Transverse colon (tissue), 4 donors: ENCODE measurements around the gene CDKAL1. TPM values are rescaled to one million over a fixed set of nuclear protein-coding genes. Genes with fewer than 3 reads are reported as not detected.
"Not testable (repeated sequence)": the region's sequence is repeated elsewhere in the genome, so short reads cannot be mapped to it uniquely, and the experiment has no call there.

Experiments used
- DNase-seq: peaks from one replicate; pipeline ENCODE4 v3.0.0-alpha.2; 2019
- H3K27ac ChIP-seq, 4 donors: fragments of 200-600 bp; sonication (generic); 2 replicates each; pipeline ENCODE4 v1.5.1; 2016 to 2018; ENCODE audit warnings: inconsistent platforms in 4 of 4
- H3K27me3 ChIP-seq: fragments of 200-600 bp; sonication (generic); 2 replicates; pipeline ENCODE4 v1.5.1; 2017; ENCODE audit warnings: inconsistent platforms
- H3K36me3 ChIP-seq, 4 donors: fragments of 200-600 bp; sonication (generic); 2 replicates each; pipeline ENCODE4 v1.5.1; 2017 to 2019; ENCODE audit warnings: inconsistent platforms in 4 of 4
- H3K4me1 ChIP-seq, 4 donors: fragments of 200-600 bp; sonication (generic); 2 replicates each; pipeline ENCODE4 v1.5.1; 2017 to 2020; ENCODE audit warnings: inconsistent platforms in 4 of 4
- H3K4me3 ChIP-seq, 4 donors: fragments of 200-600 bp; sonication (generic); 1 replicate in 1 of 4; 2 replicates in 3 of 4; pipeline versions ENCODE4 v1.5.1 to v1.6.1; 2017 to 2019; ENCODE audit warnings: inconsistent platforms in 4 of 4
- H3K9me3 ChIP-seq, 2 donors: fragments of 200-600 bp; sonication (generic); 2 replicates each; pipeline ENCODE4 v1.5.1; 2017 to 2019; ENCODE audit warnings: inconsistent platforms in 2 of 2
- EP300 ChIP-seq: sonication (generic); formaldehyde crosslinking; IDR thresholded peaks from one replicate; pipeline ENCODE4 v1.6.1; 2017; ENCODE audit warnings: antibody characterized with exemption, low read depth
- POLR2A ChIP-seq: fragments of 450-650 bp; IDR thresholded peaks from one replicate; pipeline ENCODE4 v1.6.1; 2016; ENCODE audit warnings: antibody characterized with exemption, mild to moderate bottlenecking, moderate library complexity
- POLR2AphosphoS5 ChIP-seq, 3 donors: sonication (generic); formaldehyde crosslinking; IDR thresholded peaks; one replicate each; pipeline ENCODE4 v1.6.1; 2016; ENCODE audit warnings: antibody characterized with exemption in 3 of 3
- WGBS, 2 donors: methylation state at CpG; one replicate each; pipeline ENCODE4 v1.1.5; 2018; ENCODE audit warnings: low coverage in 1 of 2; 5-methylcytosine and 5-hydroxymethylcytosine counted together
- in situ Hi-C, 4 donors: fragments of 200-750 bp; cut with MboI; loops; one replicate each; pipeline versions ENCODE4 v1.15.0 to v1.15.1; 2017; ENCODE audit warnings: low sequenced_read_pairs in 3 of 4, low pct_ligation_motif_present in 1 of 4, low pct_unique_long_range_greater_than_20kb in 1 of 4
- intact Hi-C: fragments of 100-400 bp; cut with DNase I; formaldehyde crosslinking; loops from one replicate; pipeline ENCODE4 v1.15.1; 2023; ENCODE audit warnings: low total_unique reads
- total RNA-seq, 4 donors: library from RNA; depleted of rRNA; stranded (reverse); fragments of >200 nt; gene quantifications; one replicate each; pipeline ENCODE4 v1.1.0, GENCODE V29; 2016
- TF ChIP-seq, protein P1 (sequence below), 5 experiments: fragments of 200-600 bp in 3 of 5; fragments of 450-650 bp in 2 of 5; sonication (generic) in 3 of 5; IDR thresholded peaks; 1 replicate in 2 of 5; 2 replicates in 3 of 5; pipeline ENCODE4 v1.5.1; 2016 to 2017; ENCODE audit warnings: antibody characterized with exemption in 5 of 5, inconsistent platforms in 3 of 5, mild to moderate bottlenecking in 2 of 5, moderate library complexity in 1 of 5

Gene CDKAL1
- total RNA-seq, 4 donors from 2014 or later = 4.8 to 21.7 (median 12.5) TPM

DNA sequence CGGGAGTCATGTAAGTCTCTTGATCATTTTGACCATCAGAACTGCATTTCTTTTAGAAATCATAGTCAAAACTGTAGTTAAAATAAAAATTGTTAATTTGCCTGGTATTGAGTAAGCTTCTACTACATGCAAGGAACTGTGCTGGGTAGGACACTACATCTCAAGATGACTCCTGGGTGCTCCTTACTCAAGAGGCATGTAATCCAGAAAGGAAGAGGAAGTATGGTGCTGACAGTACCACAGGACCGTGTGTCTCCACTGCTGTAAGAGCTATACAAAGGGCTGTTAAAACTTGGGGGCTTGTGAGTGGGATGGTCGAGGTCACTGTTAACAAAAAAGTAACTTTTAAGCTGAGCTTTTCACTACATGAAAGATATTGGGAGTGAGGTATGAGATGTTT is 551.0 kb downstream of the CDKAL1 start:
- Histone ChIP-seq H3K9me3 (no peaks in the 10 kb centered on the region), H3K4me3 (no peak overlapping the region), H3K27me3 (no peaks in the 10 kb centered on the region), H3K27ac (no peak overlapping the region), H3K36me3 (peaks cover 0 to 4% (median 0%) of the 10 kb centered on the region in 4 donors), H3K4me1 (peaks cover 0 to 7% (median 0%) of the 10 kb centered on the region in 4 donors)
- intact Hi-C loops = no loop called here
- TF ChIP-seq POLR2A (no peak), POLR2AphosphoS5 (IDR thresholded peaks at IDR 0.05) (no peak), EP300 (no peak)
- TF ChIP-seq, protein P1, sequence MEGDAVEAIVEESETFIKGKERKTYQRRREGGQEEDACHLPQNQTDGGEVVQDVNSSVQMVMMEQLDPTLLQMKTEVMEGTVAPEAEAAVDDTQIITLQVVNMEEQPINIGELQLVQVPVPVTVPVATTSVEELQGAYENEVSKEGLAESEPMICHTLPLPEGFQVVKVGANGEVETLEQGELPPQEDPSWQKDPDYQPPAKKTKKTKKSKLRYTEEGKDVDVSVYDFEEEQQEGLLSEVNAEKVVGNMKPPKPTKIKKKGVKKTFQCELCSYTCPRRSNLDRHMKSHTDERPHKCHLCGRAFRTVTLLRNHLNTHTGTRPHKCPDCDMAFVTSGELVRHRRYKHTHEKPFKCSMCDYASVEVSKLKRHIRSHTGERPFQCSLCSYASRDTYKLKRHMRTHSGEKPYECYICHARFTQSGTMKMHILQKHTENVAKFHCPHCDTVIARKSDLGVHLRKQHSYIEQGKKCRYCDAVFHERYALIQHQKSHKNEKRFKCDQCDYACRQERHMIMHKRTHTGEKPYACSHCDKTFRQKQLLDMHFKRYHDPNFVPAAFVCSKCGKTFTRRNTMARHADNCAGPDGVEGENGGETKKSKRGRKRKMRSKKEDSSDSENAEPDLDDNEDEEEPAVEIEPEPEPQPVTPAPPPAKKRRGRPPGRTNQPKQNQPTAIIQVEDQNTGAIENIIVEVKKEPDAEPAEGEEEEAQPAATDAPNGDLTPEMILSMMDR (IDR thresholded peaks at IDR 0.05) = no peak
- 97 to 100% methylated on average over 2 to 3 of the region's 3 CpGs for WGBS, 2 donors
- no peak for DNase-seq
- in situ Hi-C loops = no loop called here

DNA sequence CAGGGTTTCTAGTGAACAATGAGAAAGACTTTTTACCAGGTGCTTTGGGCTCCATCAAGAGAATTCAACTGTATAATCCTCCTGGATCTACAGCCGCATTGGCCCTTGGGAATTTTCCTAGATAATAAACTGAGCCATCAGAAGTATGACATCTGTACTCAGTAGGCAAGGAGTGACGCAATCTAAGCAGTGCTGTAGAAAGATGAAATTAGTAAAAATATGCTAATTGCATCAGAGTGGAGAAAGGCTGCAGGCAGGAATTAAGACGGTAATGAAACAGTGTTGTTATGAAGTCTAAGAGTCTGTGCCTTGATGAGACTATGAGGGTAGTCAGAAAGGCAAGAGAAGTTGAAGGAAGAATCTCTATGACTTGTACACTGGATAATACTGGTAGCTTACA is 551.4 kb downstream of the CDKAL1 start:
- in situ Hi-C loops (no loop called here), intact Hi-C loops (no loop called here)
- Histone ChIP-seq H3K36me3 (peaks cover 0 to 4% (median 0%) of the 10 kb centered on the region in 4 donors), H3K4me1 (peaks cover 0 to 3% (median 0%) of the 10 kb centered on the region in 4 donors), H3K27me3 (no peaks in the 10 kb centered on the region), H3K9me3 (no peaks in the 10 kb centered on the region), H3K27ac (no peak overlapping the region), H3K4me3 (no peak overlapping the region)
- TF ChIP-seq EP300 (no peak), POLR2AphosphoS5 (IDR thresholded peaks at IDR 0.05) (no peak), POLR2A (no peak)
- TF ChIP-seq, protein P1 (IDR thresholded peaks at IDR 0.05) = no peak
- 89 to 92% methylated on average over 2 to 3 of the region's 3 CpGs for WGBS, 2 donors
- DNase-seq = no peak

DNA sequence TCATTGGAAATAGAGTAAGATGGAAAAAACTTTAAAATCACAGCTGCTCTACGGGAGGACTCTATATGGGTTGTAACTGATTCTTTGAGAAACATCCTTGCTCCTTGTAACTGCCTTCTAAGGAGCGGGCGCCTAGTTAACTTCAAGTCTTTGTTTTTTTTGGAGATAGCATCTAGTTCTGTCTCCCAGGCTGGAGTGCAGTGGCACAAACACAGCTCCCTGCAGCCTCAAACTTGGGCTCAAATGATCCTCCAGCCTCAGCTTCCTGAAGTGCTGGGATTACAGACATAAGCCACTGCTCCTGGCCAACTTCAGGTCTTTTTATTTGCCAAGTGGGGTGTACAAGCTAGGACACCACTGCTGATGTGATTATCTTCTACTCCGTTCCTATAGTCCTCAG is 552.9 kb downstream of the CDKAL1 start:
- no peak for DNase-seq
- 97 to 100% methylated on average over 4 of the region's 4 CpGs for WGBS, 2 donors
- H3K9me3 ChIP-seq = no peaks in the 10 kb centered on the region
- no peaks in the 10 kb centered on the region for H3K27me3 ChIP-seq
- in situ Hi-C loops (no loop called here), intact Hi-C loops (no loop called here)
- TF ChIP-seq, protein P1 (IDR thresholded peaks at IDR 0.05) = no peak
- no peak for TF ChIP-seq EP300
- TF ChIP-seq POLR2AphosphoS5 (IDR thresholded peaks at IDR 0.05) = no peak
- TF ChIP-seq POLR2A = no peak
- no peak overlapping the region for H3K27ac ChIP-seq
- H3K36me3 ChIP-seq = peaks cover 0 to 4% (median 0%) of the 10 kb centered on the region in 4 donors
- no peak overlapping the region for H3K4me3 ChIP-seq
- H3K4me1 ChIP-seq = no peaks in the 10 kb centered on the region

DNA sequence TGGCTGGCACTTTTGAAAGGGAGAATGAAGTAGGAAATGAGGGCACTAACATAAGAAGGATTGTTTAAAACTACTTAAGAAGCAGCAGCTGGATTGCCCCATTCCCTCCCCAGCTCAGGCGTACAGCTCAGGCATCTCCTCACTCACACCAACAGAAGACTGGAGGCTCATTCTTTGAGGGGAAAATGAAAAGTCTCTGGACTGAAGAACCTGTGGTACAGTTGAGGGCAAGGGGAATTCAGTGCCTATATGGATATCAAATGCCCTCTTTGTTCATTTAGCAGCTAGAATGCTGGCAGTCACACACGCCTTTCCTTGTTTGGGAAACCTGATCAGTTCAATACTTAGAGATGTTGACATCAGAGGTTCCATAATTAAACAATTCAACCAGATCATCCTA is 557.2 kb downstream of the CDKAL1 start:
- in situ Hi-C loops = no loop called here
- no peak overlapping the region for H3K27ac ChIP-seq
- H3K36me3 ChIP-seq = no peaks in the 10 kb centered on the region
- TF ChIP-seq, protein P1 (IDR thresholded peaks at IDR 0.05) = no peak
- TF ChIP-seq POLR2AphosphoS5 (IDR thresholded peaks at IDR 0.05) (no peak), POLR2A (no peak), EP300 (no peak)
- no peak for DNase-seq
- no peak overlapping the region for H3K4me3 ChIP-seq
- 90 to 94% methylated on average over 2 of the region's 2 CpGs for WGBS, 2 donors
- H3K4me1 ChIP-seq = no peaks in the 10 kb centered on the region
- H3K9me3 ChIP-seq = no peaks in the 10 kb centered on the region
- intact Hi-C loops = no loop called here
- H3K27me3 ChIP-seq = no peaks in the 10 kb centered on the region

DNA sequence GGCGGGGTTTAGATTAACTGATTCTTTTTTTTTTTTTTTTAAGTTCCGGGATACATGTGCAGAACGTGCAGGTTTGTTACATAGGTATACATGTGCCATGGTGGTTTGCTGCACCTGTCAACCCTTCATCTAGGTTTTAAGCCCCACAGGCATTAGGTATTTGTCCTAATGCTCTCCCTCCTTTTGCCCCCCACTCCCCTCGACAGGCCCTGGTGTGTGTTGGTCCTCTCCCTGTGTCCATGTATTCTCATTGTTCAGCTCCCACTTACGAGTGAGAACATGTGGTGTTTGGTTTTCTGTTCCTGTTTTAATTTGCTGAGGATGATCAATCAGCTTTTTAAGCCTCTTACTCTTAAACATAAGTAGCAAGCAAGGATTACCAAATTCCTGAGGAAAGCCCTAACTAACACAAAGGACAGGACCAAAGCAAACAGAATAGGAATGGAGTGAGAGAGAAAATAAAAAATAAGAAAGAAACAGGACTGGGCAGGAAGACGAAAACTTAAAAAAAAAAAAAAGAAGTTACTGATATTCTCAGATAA is 558.0 kb downstream of the CDKAL1 start:
- H3K36me3 ChIP-seq, H3K27me3 ChIP-seq, H3K27ac ChIP-seq, H3K4me1 ChIP-seq, in situ Hi-C loops, H3K9me3 ChIP-seq, DNase-seq, intact Hi-C loops, H3K4me3 ChIP-seq: not testable (repeated sequence)
- 84 to 97% methylated on average over 2 to 6 of the region's 6 CpGs for WGBS, 2 donors
